DMS 273 (cell line): ENCODE data around the gene APOBEC3B.
A peak's percentile ranks its signal among the peaks of the same experiment; 100 is the strongest.
"Not testable (repeated sequence)": the region's sequence is repeated elsewhere in the genome, so short reads cannot be mapped to it uniquely, and the experiment has no call there.

Experiments
- DNase-seq: peaks from one replicate; lab custom pipeline; 2025; ENCODE audit not compliant: unreplicated experiment; lab: John Stamatoyannopoulos, UW

The APOBEC3B gene

GRCh38 chr22:38981992-38982927 is at the start of gene APOBEC3B:
Gene APOBEC3B (plus strand): TSS chr22:38982347. CDS start chr22:38982454, 107 bp downstream.
- DNase-seq: peak; percentile 16

- DNase-seq: peak; percentile 81
Measured at GRCh38 chr22:38935023-38935422, 47.1 kb upstream of the APOBEC3B start.

GRCh38 chr22:38935616-38936015 is 46.5 kb upstream of the APOBEC3B start:
- DNase-seq: no peak

- DNase-seq: no peak
Measured at GRCh38 chr22:38936562-38936961, 45.6 kb upstream of the APOBEC3B start.

- no peak for DNase-seq
Measured at GRCh38 chr22:38937036-38937435, 45.1 kb upstream of the APOBEC3B start.

GRCh38 chr22:38937541-38937940 is 44.6 kb upstream of the APOBEC3B start:
- no peak for DNase-seq

- DNase-seq: no peak
Measured at GRCh38 chr22:38938221-38938620, 43.9 kb upstream of the APOBEC3B start.

- no peak for DNase-seq
Measured at GRCh38 chr22:38938925-38939324, 43.2 kb upstream of the APOBEC3B start.

GRCh38 chr22:38940811-38941384 is 41.2 kb upstream of the APOBEC3B start:
- no peak for DNase-seq

GRCh38 chr22:38941488-38941987 is 40.6 kb upstream of the APOBEC3B start:
- no peak for DNase-seq

GRCh38 chr22:38942702-38943101 is 39.4 kb upstream of the APOBEC3B start:
- no peak for DNase-seq

GRCh38 chr22:38943201-38943600 is 38.9 kb upstream of the APOBEC3B start:
- DNase-seq: no peak

GRCh38 chr22:38943882-38944281 is 38.3 kb upstream of the APOBEC3B start:
- DNase-seq: no peak

- DNase-seq: no peak
Measured at GRCh38 chr22:38944653-38945052, 37.5 kb upstream of the APOBEC3B start.

- DNase-seq: not testable (repeated sequence)
Measured at GRCh38 chr22:38945706-38946338, 36.3 kb upstream of the APOBEC3B start.

GRCh38 chr22:38946771-38947170 is 35.4 kb upstream of the APOBEC3B start:
- DNase-seq: no peak

- no peak for DNase-seq
Measured at GRCh38 chr22:38947321-38948140, 34.6 kb upstream of the APOBEC3B start.

- no peak for DNase-seq
Measured at GRCh38 chr22:38948181-38948940, 33.8 kb upstream of the APOBEC3B start.

- DNase-seq: no peak
Measured at GRCh38 chr22:38949889-38950405, 32.2 kb upstream of the APOBEC3B start.
